CD14-positive monocyte (primary cell): ENCODE data around the gene TMEM178B. TPM values are rescaled to one million over a fixed set of nuclear protein-coding genes. Genes with fewer than 3 reads are reported as not detected.

ENCODE experiments used
- DNase-seq, 3 donors: peaks; one replicate each; pipeline ENCODE4 v3.0.0-alpha.2; 2011 to 2022
- H2AFZ ChIP-seq: 2 replicates; pipeline ENCODE4 v1.6.0; 2012; ENCODE audit warnings: mild to moderate bottlenecking, low read depth, low read length, inconsistent platforms; ENCODE audit not compliant: insufficient read depth, poor library complexity, severe bottlenecking
- H3K27ac ChIP-seq, 2 donors: 1 replicate in 1 of 2; 2 replicates in 1 of 2; pipeline ENCODE4 v1.5.1; 2012 to 2013; ENCODE audit warnings: low read length in 2 of 2, control low read depth in 1 of 2, inconsistent platforms in 1 of 2, low read depth in 1 of 2, mild to moderate bottlenecking in 1 of 2
- H3K27me3 ChIP-seq, 2 donors: one replicate each; pipeline versions ENCODE4 v1.6.0 to v1.6.1; 2011 to 2013; ENCODE audit warnings: low read length in 2 of 2; ENCODE audit not compliant: control insufficient read depth in 2 of 2, insufficient read depth in 2 of 2
- H3K36me3 ChIP-seq, 2 donors: replicated peaks in 1 of 2; 1 replicate in 1 of 2; 2 replicates in 1 of 2; pipeline versions ENCODE4 v1.5.1 to v1.6.1; 2012 to 2013; ENCODE audit warnings: low read length in 2 of 2, control low read depth in 1 of 2, inconsistent platforms in 1 of 2, mild to moderate bottlenecking in 1 of 2; ENCODE audit not compliant: insufficient read depth in 2 of 2, control insufficient read depth in 1 of 2
- H3K4me1 ChIP-seq, 2 donors: 1 replicate in 1 of 2; 2 replicates in 1 of 2; pipeline versions ENCODE4 v1.5.1 to v1.6.1; 2012 to 2013; ENCODE audit warnings: low read length in 2 of 2, control low read depth in 1 of 2, inconsistent platforms in 1 of 2, mild to moderate bottlenecking in 1 of 2, moderate library complexity in 1 of 2; ENCODE audit not compliant: insufficient read depth in 2 of 2, control insufficient read depth in 1 of 2
- H3K4me2 ChIP-seq: replicated peaks from 2 replicates; pipeline ENCODE3; 2012; ENCODE audit warnings: low read length, moderate library complexity, mild to moderate bottlenecking; ENCODE audit not compliant: poor library complexity, severe bottlenecking; ENCODE audit errors: extremely low read depth
- H3K4me3 ChIP-seq, 3 experiments: fragments of 200-600 bp in 1 of 3; sonication (generic) in 1 of 3; replicated peaks in 1 of 3; 1 replicate in 2 of 3; 2 replicates in 1 of 3; pipeline ENCODE4 v1.5.1; 2011 to 2013; ENCODE audit warnings: low read length in 3 of 3, mild to moderate bottlenecking in 3 of 3, control low read depth in 2 of 3, low read depth in 2 of 3, inconsistent platforms in 1 of 3, moderate library complexity in 1 of 3
- H3K79me2 ChIP-seq: 2 replicates; pipeline ENCODE4 v1.6.0; 2012; ENCODE audit warnings: mild to moderate bottlenecking, control low read depth, inconsistent platforms, low read length, moderate library complexity; ENCODE audit not compliant: insufficient read depth
- H3K9ac ChIP-seq: 2 replicates; pipeline ENCODE4 v1.6.0; 2017; ENCODE audit warnings: low read length, mild to moderate bottlenecking; ENCODE audit not compliant: insufficient read depth, poor library complexity, severe bottlenecking
- H3K9me3 ChIP-seq, 2 donors: replicated peaks in 1 of 2; 1 replicate in 1 of 2; 2 replicates in 1 of 2; pipeline versions ENCODE4 v1.5.1 to v1.6.1; 2012 to 2013; ENCODE audit warnings: low read length in 2 of 2, control low read depth in 1 of 2; ENCODE audit not compliant: control insufficient read depth in 1 of 2, insufficient read depth in 1 of 2
- H4K20me1 ChIP-seq: 2 replicates; pipeline ENCODE4 v1.6.0; 2012; ENCODE audit warnings: mild to moderate bottlenecking, low read length, control low read depth, moderate library complexity; ENCODE audit not compliant: insufficient read depth
- H3K27ac Mint-ChIP-seq, 7 donors: one replicate each; pipeline ENCODE4 v1.8.0; 2020; ENCODE audit warnings: mild to moderate bottlenecking in 7 of 7, mixed read lengths in 7 of 7, moderate library complexity in 6 of 7, inconsistent platforms in 2 of 7
- H3K27me3 Mint-ChIP-seq, 3 donors: one replicate each; pipeline ENCODE4 v1.8.0; 2021 to 2022; ENCODE audit warnings: low read depth in 3 of 3, mild to moderate bottlenecking in 3 of 3, mixed read lengths in 3 of 3, moderate library complexity in 3 of 3, inconsistent platforms in 1 of 3
- H3K36me3 Mint-ChIP-seq, 2 donors: one replicate each; pipeline ENCODE4 v1.8.0; 2020; ENCODE audit warnings: mixed read lengths in 2 of 2, inconsistent platforms in 1 of 2, mild to moderate bottlenecking in 1 of 2
- H3K4me1 Mint-ChIP-seq: one replicate; pipeline ENCODE4 v1.8.0; 2020; ENCODE audit warnings: mild to moderate bottlenecking, mixed read lengths
- H3K4me3 Mint-ChIP-seq, 2 donors: one replicate each; pipeline ENCODE4 v1.8.0; 2020; ENCODE audit warnings: mild to moderate bottlenecking in 2 of 2, mixed read lengths in 2 of 2, moderate library complexity in 1 of 2
- H3K9me3 Mint-ChIP-seq, 7 donors: one replicate each; pipeline ENCODE4 v1.8.0; 2020 to 2022; ENCODE audit warnings: mixed read lengths in 7 of 7, mild to moderate bottlenecking in 6 of 7, moderate library complexity in 6 of 7, inconsistent platforms in 2 of 7
- WGBS: methylation state at CpG from one replicate; pipeline ENCODE4 v1.1.5; 2013; ENCODE audit warnings: missing lambda C conversion rate; ENCODE audit not compliant: insufficient coverage; 5-methylcytosine and 5-hydroxymethylcytosine counted together
- intact Hi-C, 2 donors: fragments of 100-400 bp; cut with micrococcal nuclease; formaldehyde crosslinking; loops; one replicate each; pipeline versions ENCODE4 v1.15.0 to v1.15.1; 2023
- polyA plus RNA-seq, 3 donors: library from polyadenylated mRNA; depleted of rRNA in 1 of 3; unstranded in 2 of 3; stranded (reverse) in 1 of 3; fragments of 300-500 nt in 2 of 3; fragments of >200 nt in 1 of 3; fragmentation: Illumina TruSeq in 2 of 3; gene quantifications; 1 replicate in 2 of 3; 2 replicates in 1 of 3; pipeline ENCODE4 v1.2.3, GENCODE V29; 2012 to 2021
- TF ChIP-seq, protein P1 (sequence below): fragments of 200-600 bp; IDR thresholded peaks from one replicate; pipeline ENCODE4 v1.8.0; 2022; ENCODE audit warnings: antibody characterized with exemption, mild to moderate bottlenecking

Gene TMEM178B
- polyA plus RNA-seq, 3 donors: not detected

DNA sequence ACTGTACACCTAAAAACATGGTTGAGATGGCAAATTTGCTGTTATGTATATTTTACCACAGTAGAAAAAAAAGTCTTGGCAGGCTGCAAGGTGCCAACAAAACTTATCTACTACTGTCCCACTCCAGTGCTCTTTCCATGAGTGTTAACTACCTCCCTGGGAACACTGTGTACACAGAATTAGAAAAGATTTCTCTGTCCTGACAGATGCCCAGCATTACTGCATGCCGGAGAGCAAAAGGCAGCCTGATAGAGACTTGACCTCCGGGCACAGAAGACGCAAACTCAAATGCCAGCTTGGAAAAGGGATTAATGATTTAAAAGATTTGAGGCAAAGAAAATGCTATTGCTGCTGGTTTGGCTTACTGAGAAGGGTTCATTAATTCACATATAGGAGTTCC, 228.8 kb downstream of the TMEM178B start:
- intact Hi-C loops: no loop called here
- H3K36me3 Mint-ChIP-seq: no peaks in the 10 kb centered on the region
- no CpG with 5 or more reads among the region's 3 CpGs for whole genome bisulfite sequencing

DNA sequence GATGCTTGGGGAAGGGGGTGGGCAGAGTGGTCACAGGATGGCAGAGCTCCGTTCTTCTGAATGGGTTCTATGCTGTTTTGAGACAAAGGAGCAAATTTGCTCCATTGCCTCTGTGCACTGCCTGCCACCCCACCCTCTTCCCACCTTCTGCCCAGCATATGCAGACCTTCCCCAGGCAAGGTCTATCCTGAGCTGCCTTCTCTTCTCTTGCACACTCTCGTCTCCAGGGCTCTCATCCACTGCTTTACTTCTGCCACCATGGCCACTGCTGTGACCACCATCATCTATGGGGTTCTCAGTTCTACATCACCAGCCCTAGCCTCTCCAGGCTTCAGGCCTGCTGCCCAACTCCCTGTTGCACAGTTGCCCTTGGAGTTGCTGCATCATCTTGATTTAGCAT, 230.4 kb downstream of the TMEM178B start:
- Histone ChIP-seq H3K9me3 (peaks cover 0 to 3% of the 10 kb centered on the region in 2 donors), H3K27me3 (no peaks in the 10 kb centered on the region), H3K4me3 (no peak overlapping the region), H3K4me1 (no peaks in the 10 kb centered on the region), H2AFZ (no peak overlapping the region), H3K4me2 (no peak overlapping the region), H4K20me1 (no peaks in the 10 kb centered on the region), H3K9ac (no peak overlapping the region), H3K27ac (no peak overlapping the region), H3K36me3 (no peaks in the 10 kb centered on the region), H3K79me2 (no peaks in the 10 kb centered on the region)
- DNase-seq: no peak
- intact Hi-C loops: no loop called here
- H3K9me3 Mint-ChIP-seq: peaks cover 0 to 4% (median 0%) of the 10 kb centered on the region in 7 donors
- TF ChIP-seq, protein P1, sequence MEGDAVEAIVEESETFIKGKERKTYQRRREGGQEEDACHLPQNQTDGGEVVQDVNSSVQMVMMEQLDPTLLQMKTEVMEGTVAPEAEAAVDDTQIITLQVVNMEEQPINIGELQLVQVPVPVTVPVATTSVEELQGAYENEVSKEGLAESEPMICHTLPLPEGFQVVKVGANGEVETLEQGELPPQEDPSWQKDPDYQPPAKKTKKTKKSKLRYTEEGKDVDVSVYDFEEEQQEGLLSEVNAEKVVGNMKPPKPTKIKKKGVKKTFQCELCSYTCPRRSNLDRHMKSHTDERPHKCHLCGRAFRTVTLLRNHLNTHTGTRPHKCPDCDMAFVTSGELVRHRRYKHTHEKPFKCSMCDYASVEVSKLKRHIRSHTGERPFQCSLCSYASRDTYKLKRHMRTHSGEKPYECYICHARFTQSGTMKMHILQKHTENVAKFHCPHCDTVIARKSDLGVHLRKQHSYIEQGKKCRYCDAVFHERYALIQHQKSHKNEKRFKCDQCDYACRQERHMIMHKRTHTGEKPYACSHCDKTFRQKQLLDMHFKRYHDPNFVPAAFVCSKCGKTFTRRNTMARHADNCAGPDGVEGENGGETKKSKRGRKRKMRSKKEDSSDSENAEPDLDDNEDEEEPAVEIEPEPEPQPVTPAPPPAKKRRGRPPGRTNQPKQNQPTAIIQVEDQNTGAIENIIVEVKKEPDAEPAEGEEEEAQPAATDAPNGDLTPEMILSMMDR: no peak
- WGBS: 89% methylated on average over 1 of the region's 2 CpGs
- H3K4me1 Mint-ChIP-seq: no peaks in the 10 kb centered on the region
- H3K36me3 Mint-ChIP-seq: no peaks in the 10 kb centered on the region
- no peak overlapping the region for H3K27ac Mint-ChIP-seq
- peaks cover 0 to 4% (median 4%) of the 10 kb centered on the region in 3 donors for H3K27me3 Mint-ChIP-seq
- H3K4me3 Mint-ChIP-seq: no peak overlapping the region

More for the DNA sequence above, 228.8 kb downstream of the TMEM178B start:
- H3K4me1 Mint-ChIP-seq: no peaks in the 10 kb centered on the region
- no peak overlapping the region for H3K4me2 ChIP-seq
- H2AFZ ChIP-seq: no peak overlapping the region
- H3K36me3 ChIP-seq: no peaks in the 10 kb centered on the region
- no peaks in the 10 kb centered on the region for H3K79me2 ChIP-seq
- H3K27me3 Mint-ChIP-seq: peaks cover 0 to 4% (median 4%) of the 10 kb centered on the region in 3 donors
- no peak overlapping the region for H3K9ac ChIP-seq
- H4K20me1 ChIP-seq: no peaks in the 10 kb centered on the region
- peaks cover 0 to 3% of the 10 kb centered on the region in 2 donors for H3K9me3 ChIP-seq
- H3K27ac Mint-ChIP-seq: no peak overlapping the region
- DNase-seq: no peak
- no peak overlapping the region for H3K4me3 ChIP-seq
- H3K4me1 ChIP-seq: no peaks in the 10 kb centered on the region
- no peak overlapping the region for H3K4me3 Mint-ChIP-seq
- H3K27ac ChIP-seq: no peak overlapping the region
- no peaks in the 10 kb centered on the region for H3K27me3 ChIP-seq
- H3K9me3 Mint-ChIP-seq: peaks cover 0 to 7% (median 4%) of the 10 kb centered on the region in 7 donors
- TF ChIP-seq, protein P1: no peak
